Measurements from ENCODE around the gene ALDOC.

GRCh38 chr17:28549236-28550132, 27.2 kb downstream of the ALDOC start:
- TF ChIP-seq EZH2 (IDR thresholded peaks at IDR 0.05; ENCODE audit: low read length, missing control alignments), result no peak
- no peak for TF ChIP-seq CTCF (conservative IDR thresholded peaks at IDR 0.05 in 1 of 2, IDR thresholded peaks at IDR 0.05 in 1 of 2; ENCODE audit: low read depth in 1 of 2, low read length in 2 of 2)

Data from fibroblast of lung (primary cell).